K562 (cell line): ENCODE data around the gene OR8G5.

Experiments used
- EZH2 ChIP-seq: IDR thresholded peaks from 2 replicates; pipeline ENCODE4 v1.6.1; 2012; ENCODE audit warnings: low read depth, mild to moderate bottlenecking, inconsistent platforms, low read length, borderline replicate concordance
- FOXK1 ChIP-seq: sonication (generic); formaldehyde crosslinking; IDR thresholded peaks from 2 replicates; pipeline ENCODE4 v1.8.0; 2022; ENCODE audit warnings: missing genetic modification reagents, mild to moderate bottlenecking, borderline replicate concordance
- ZBTB1 ChIP-seq: sonication (generic); formaldehyde crosslinking; IDR thresholded peaks from 2 replicates; pipeline ENCODE4 v1.8.1; 2023; ENCODE audit warnings: missing genetic modification reagents, low read depth, mild to moderate bottlenecking, borderline replicate concordance
- TF ChIP-seq, protein P1 (sequence below): sonication (generic); formaldehyde crosslinking; IDR thresholded peaks from 2 replicates; pipeline ENCODE4 v1.8.0; 2022; ENCODE audit warnings: missing genetic modification reagents, mild to moderate bottlenecking, borderline replicate concordance

DNA sequence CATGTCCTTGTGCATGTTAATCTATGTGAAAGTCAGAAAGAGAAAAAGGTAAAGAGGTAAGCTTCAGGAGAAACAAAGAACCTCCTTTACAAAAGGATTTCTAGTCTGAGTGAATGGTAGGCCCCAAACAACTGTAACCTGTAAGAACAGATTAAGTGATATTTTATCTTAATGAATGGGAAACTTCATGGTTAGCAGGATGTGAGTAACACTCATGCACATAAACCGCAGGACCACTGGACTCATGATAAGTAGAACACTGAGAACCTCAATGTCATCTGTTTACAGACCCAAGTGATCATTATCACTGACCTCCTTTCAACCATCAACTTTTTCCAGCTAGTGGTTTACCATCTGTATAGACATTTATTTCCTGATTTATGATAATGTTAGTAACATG, 19.9 kb downstream of the OR8G5 start:
- no peak for TF ChIP-seq FOXK1
- TF ChIP-seq EZH2, result no peak
- no peak for TF ChIP-seq ZBTB1
- TF ChIP-seq, protein P1, sequence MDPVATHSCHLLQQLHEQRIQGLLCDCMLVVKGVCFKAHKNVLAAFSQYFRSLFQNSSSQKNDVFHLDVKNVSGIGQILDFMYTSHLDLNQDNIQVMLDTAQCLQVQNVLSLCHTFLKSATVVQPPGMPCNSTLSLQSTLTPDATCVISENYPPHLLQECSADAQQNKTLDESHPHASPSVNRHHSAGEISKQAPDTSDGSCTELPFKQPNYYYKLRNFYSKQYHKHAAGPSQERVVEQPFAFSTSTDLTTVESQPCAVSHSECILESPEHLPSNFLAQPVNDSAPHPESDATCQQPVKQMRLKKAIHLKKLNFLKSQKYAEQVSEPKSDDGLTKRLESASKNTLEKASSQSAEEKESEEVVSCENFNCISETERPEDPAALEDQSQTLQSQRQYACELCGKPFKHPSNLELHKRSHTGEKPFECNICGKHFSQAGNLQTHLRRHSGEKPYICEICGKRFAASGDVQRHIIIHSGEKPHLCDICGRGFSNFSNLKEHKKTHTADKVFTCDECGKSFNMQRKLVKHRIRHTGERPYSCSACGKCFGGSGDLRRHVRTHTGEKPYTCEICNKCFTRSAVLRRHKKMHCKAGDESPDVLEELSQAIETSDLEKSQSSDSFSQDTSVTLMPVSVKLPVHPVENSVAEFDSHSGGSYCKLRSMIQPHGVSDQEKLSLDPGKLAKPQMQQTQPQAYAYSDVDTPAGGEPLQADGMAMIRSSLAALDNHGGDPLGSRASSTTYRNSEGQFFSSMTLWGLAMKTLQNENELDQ (CRISPR knock-in tag), result no peak
